Heart left ventricle (tissue), 16 donors: ENCODE results near the gene GOLGA6L2. TPM values are rescaled to one million over a fixed set of nuclear protein-coding genes. Genes with fewer than 3 reads are reported as not detected.
"Not testable (repeated sequence)": the region's sequence is repeated elsewhere in the genome, so short reads cannot be mapped to it uniquely, and the experiment has no call there.

Experiments
- ATAC-seq, 4 donors: fragments of 200-7000 bp; cut with Tn5 transposase; one replicate each; pipeline ENCODE4 v1.9.1; 2020 to 2022; ENCODE audit warnings: moderate library complexity in 4 of 4, mild to moderate bottlenecking in 3 of 4, moderate number of reproducible peaks in 1 of 4
- DNase-seq, 5 donors: peaks; one replicate each; pipeline ENCODE4 v3.0.0-alpha.2; 2020
- H3K27ac ChIP-seq, 12 donors: fragments of 200-600 bp; sonication (generic) in 4 of 12; one replicate each; pipeline versions ENCODE4 v1.5.0 to v1.8.0; 2016 to 2022; ENCODE audit warnings: mild to moderate bottlenecking in 2 of 12
- H3K27me3 ChIP-seq, 9 donors: fragments of 200-600 bp; sonication (generic) in 2 of 9; one replicate each; pipeline versions ENCODE4 v1.5.1 to v1.8.0; 2016 to 2022; ENCODE audit warnings: mild to moderate bottlenecking in 3 of 9
- H3K36me3 ChIP-seq, 9 donors: fragments of 200-600 bp; sonication (generic) in 2 of 9; one replicate each; pipeline versions ENCODE4 v1.5.0 to v1.8.0; 2018 to 2022; ENCODE audit warnings: mild to moderate bottlenecking in 2 of 9
- H3K4me1 ChIP-seq, 12 donors: fragments of 200-600 bp; sonication (generic) in 4 of 12; one replicate each; pipeline versions ENCODE4 v1.5.0 to v1.8.0; 2016 to 2022; ENCODE audit warnings: mild to moderate bottlenecking in 3 of 12
- H3K4me3 ChIP-seq, 12 donors: fragments of 200-600 bp; sonication (generic) in 4 of 12; one replicate each; pipeline versions ENCODE4 v1.5.0 to v1.8.0; 2017 to 2022; ENCODE audit warnings: mild to moderate bottlenecking in 9 of 12, moderate library complexity in 4 of 12
- H3K9me3 ChIP-seq, 12 donors: fragments of 200-600 bp; sonication (generic) in 4 of 12; one replicate each; pipeline versions ENCODE4 v1.5.0 to v1.8.0; 2016 to 2022; ENCODE audit warnings: mild to moderate bottlenecking in 1 of 12
- CTCF ChIP-seq, 12 donors: fragments of 200-600 bp; sonication (generic) in 4 of 12; IDR thresholded peaks; one replicate each; pipeline versions ENCODE4 v1.5.0 to v1.8.0; 2018 to 2022; ENCODE audit warnings: antibody characterized with exemption in 12 of 12, mild to moderate bottlenecking in 5 of 12
- POLR2A ChIP-seq, 2 donors: fragments of 450-650 bp; IDR thresholded peaks; one replicate each; pipeline ENCODE4 v1.6.1; 2017; ENCODE audit warnings: antibody characterized with exemption in 2 of 2, mild to moderate bottlenecking in 2 of 2, moderate library complexity in 2 of 2
- WGBS, 4 donors: extraction: QIAGEN DNeasy Blood & Tissue Kit in 2 of 4; methylation state at CpG; one replicate each; pipeline versions ENCODE4 v1.1.5 to v1.1.7; 2013 to 2018; 5-methylcytosine and 5-hydroxymethylcytosine counted together
- intact Hi-C, 10 donors: fragments of 100-400 bp; cut with DNase I; formaldehyde crosslinking; loops; one replicate each; pipeline versions ENCODE4 v1.11.1 to v1.14.2; 2022
- polyA plus RNA-seq, 2 donors: library from polyadenylated mRNA; stranded (reverse); fragments of 200-250 nt; gene quantifications; one replicate each; pipeline ENCODE4 v1.2.3, GENCODE V29; 2013
- total RNA-seq, 9 donors: library from RNA; depleted of rRNA in 2 of 9; stranded (reverse); fragments of >200 nt in 2 of 9; fragmentation: NEBNext Ultra II Directional in 3 of 9; extraction: Animal tissue kit (Norgen Biotek cat#: 25700) in 3 of 9; gene quantifications; one replicate each; pipeline versions ENCODE4 v1.1.0 to v1.2.4, GENCODE V29; 2016 to 2023
- donor health status: ischemic (EF 13 %, LVEDD 7.1; RV severe dilation, severe dysfunction).
- donor health status: healthy with polysubstance abuse.
- donor health status: DM: no; HTN: yes; CAD: no.
- donor health status: DM: no; HTN: no; CAD: no.
- donor health status: ischemic (EF 25% LVEDD 6.9; RV normal size, moderate dysfunction).
- donor health status: ischemic (EF 25% LVEDD 5.7; RV mildly dilated, moderate dysfunction).
- donor health status: healthy.
- donor health status: DM: yes; HTN: yes; CAD: no.
- donor health status: ischemic (EF 35%, LVEDD 5.7; RV mildly dilated, moderate dysfunction).
- donor health status: nonischemic (EF 11% LVEDD 7.7; RV severe dilation, severe dysfunction).
- donor health status: DM: yes; HTN: yes; CAD: no.
- donor health status: PGD.
- donor health status: ischemic (EF 29% LVEDD 5.4; RV normal size, mild dysfunction).
- donor health status: nonischemic (EF 23%, LVEDD 6.1; RV moderate dilation, normal function).

Gene GOLGA6L2
- total and polyA plus RNA-seq, 11 donors, result not detected

DNA sequence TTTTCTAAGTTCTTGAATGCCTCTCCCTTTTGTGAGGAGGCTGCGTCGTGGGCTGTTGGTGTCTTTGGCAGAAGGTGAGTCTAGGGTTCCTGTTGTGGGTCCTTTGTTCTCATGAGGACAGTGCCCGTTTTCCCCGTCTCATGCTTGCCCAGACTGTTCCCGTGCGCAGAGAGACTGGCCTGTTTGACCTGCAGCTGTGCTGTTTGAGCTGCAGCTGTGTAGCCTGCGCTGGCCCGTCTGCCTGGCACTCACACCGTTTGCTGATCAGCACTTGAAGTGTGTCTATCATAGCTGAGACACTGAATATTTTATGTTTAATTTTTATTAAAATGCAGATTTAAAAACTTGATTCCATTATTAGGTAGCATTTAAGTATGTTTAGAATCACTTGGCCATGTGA, 9.9 kb downstream of the GOLGA6L2 start:
- TF ChIP-seq CTCF (IDR thresholded peaks at IDR 0.05), result no peak
- TF ChIP-seq POLR2A (IDR thresholded peaks at IDR 0.05), result no peak
- WGBS, 4 donors, result 65 to 79% (median 72%) methylated on average over 9 of the region's 9 CpGs
- H3K27ac ChIP-seq, result no peak overlapping the region
- intact Hi-C loops, result no loop called here
- H3K4me1 ChIP-seq, result no peaks in the 10 kb centered on the region
- no peak overlapping the region for H3K4me3 ChIP-seq
- H3K27me3 ChIP-seq, result no peaks in the 10 kb centered on the region
- DNase-seq (no peak), ATAC-seq (no peak)
- no peaks in the 10 kb centered on the region for H3K36me3 ChIP-seq
- H3K9me3 ChIP-seq, result no peaks in the 10 kb centered on the region

- Histone ChIP-seq H3K4me1 (no peaks in the 10 kb centered on the region), H3K36me3 (no peaks in the 10 kb centered on the region), H3K27me3 (no peaks in the 10 kb centered on the region), H3K9me3 (no peaks in the 10 kb centered on the region), H3K27ac (no peak overlapping the region), H3K4me3 (no peak overlapping the region)
- DNase-seq, result no peak
- no peak for ATAC-seq
- WGBS, 4 donors, result 80 to 85% (median 83%) methylated on average over 12 of the region's 12 CpGs
- intact Hi-C loops, result no loop called here
- TF ChIP-seq CTCF (IDR thresholded peaks at IDR 0.05) (no peak), POLR2A (IDR thresholded peaks at IDR 0.05) (no peak)
Measured at GRCh38 chr15:23436421-23436820, 10.6 kb downstream of the GOLGA6L2 start.

DNA sequence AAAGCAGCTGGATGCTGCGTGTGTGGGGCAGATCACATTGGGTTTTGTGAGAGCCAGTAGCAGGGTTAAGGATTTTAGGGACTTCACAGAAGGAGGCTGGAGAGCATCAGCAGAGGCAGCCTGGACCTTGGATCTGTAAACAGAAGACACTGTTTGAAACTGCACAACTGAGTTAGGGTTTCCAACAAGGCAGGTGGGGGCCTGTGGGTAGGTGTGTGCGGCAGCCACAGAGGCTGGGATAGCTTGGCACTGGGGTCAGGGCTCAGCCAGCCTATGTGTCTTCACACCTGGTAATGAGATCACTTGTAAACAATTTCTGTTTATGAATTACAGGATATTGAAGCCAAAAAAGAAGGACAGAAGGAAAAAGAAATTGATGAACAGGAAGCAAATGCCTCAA, 12.3 kb downstream of the GOLGA6L2 start:
- H3K27me3 ChIP-seq, H3K36me3 ChIP-seq, H3K27ac ChIP-seq, ATAC-seq, intact Hi-C loops, DNase-seq, H3K4me1 ChIP-seq, H3K9me3 ChIP-seq, H3K4me3 ChIP-seq: not testable (repeated sequence)
- WGBS, 4 donors, result 80 to 91% (median 86%) methylated on average over 2 of the region's 2 CpGs

GRCh38 chr15:23425327-23425726, 21.7 kb downstream of the GOLGA6L2 start:
- WGBS, 4 donors, result 65 to 89% (median 85%) methylated on average over 3 to 8 of the region's 8 CpGs
- H3K27ac ChIP-seq, ATAC-seq, H3K27me3 ChIP-seq, H3K36me3 ChIP-seq, intact Hi-C loops, H3K9me3 ChIP-seq, H3K4me3 ChIP-seq, DNase-seq: not testable (repeated sequence)
- peaks cover 0 to 20% (median 6%) of the 10 kb centered on the region in 12 donors for H3K4me1 ChIP-seq

DNA sequence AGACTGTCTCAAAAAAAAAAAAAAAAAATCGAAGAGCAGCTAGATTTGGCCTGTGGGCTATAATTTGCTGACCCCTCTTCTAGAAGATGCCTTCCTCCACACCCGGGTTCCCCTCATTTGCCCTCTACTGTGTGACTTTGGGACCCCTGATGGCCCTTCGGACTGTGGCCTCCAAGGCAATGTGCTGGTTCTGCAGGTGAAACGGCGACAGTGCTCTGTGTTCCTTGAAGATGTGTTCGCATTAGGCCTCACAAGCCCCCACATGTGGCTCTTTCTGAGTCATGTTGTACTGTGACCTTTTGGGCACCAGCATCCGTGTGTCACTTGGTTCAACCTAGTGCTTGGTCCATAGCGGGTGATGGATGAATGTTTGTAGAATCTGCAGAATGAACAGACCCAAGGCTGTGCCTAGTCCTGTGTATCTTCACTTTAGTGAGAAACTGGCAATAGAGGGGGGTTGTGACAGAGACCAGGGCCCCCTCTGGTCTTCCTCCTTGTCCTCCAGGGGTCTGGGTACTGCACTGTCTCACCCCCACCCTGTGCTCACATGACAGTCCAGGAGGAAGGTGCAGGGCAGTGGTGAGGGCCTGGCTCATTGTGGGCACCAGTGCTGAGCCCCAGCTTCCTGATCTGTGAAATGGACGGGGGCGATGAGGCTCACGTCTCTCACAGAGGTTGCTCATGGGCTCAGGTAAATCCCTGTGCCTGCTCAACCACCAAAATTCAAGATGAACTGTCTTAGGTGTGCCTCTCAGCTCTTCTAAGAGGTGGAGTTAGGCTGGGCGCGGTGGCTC, 22.7 kb downstream of the GOLGA6L2 start:
- WGBS, 4 donors, result 88 to 91% (median 90%) methylated on average over 11 to 13 of the region's 13 CpGs
- ATAC-seq, result peak in 1 of 4 donors; percentile 8

More for the DNA sequence above, 22.7 kb downstream of the GOLGA6L2 start:
- Histone ChIP-seq H3K27me3 (no peaks in the 10 kb centered on the region), H3K4me3 (no peak overlapping the region), H3K27ac (no peak overlapping the region), H3K4me1 (peaks cover 0 to 20% (median 6%) of the 10 kb centered on the region in 12 donors), H3K9me3 (no peaks in the 10 kb centered on the region), H3K36me3 (no peaks in the 10 kb centered on the region)
- no peak for DNase-seq
- intact Hi-C loops, result no loop called here
- TF ChIP-seq POLR2A (IDR thresholded peaks at IDR 0.05), result no peak
